Measurements from ENCODE around the gene DEDD.

The DEDD gene

DNA sequence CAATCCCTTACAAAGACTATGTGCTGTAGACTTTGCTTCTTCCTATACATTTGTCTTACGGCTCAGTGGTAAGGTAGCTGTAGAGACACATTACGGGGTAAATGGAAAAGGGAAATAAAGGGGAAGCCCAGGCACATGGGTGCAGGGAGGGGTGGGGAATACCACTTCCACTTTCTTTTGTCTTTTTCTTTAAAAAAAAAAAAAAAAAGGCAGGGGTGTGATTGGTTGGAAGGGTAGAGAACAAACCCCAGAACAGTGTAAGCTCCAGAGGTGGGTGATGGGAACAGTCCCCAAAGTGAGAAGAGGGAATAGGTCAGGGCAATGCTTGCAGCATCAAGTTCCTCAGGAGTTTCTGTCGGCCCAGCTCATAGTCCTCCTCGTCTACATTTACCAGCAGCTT lies 10.6 kb downstream of the DEDD start:
- H3K9ac ChIP-seq (ENCODE audit: low read depth, low read length): no peak overlapping the region
- no peak for TF ChIP-seq EZH2 (IDR thresholded peaks at IDR 0.05; ENCODE audit: borderline replicate concordance, low read depth, low read length, severe bottlenecking)
- TF ChIP-seq, protein P1, sequence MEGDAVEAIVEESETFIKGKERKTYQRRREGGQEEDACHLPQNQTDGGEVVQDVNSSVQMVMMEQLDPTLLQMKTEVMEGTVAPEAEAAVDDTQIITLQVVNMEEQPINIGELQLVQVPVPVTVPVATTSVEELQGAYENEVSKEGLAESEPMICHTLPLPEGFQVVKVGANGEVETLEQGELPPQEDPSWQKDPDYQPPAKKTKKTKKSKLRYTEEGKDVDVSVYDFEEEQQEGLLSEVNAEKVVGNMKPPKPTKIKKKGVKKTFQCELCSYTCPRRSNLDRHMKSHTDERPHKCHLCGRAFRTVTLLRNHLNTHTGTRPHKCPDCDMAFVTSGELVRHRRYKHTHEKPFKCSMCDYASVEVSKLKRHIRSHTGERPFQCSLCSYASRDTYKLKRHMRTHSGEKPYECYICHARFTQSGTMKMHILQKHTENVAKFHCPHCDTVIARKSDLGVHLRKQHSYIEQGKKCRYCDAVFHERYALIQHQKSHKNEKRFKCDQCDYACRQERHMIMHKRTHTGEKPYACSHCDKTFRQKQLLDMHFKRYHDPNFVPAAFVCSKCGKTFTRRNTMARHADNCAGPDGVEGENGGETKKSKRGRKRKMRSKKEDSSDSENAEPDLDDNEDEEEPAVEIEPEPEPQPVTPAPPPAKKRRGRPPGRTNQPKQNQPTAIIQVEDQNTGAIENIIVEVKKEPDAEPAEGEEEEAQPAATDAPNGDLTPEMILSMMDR (IDR thresholded peaks at IDR 0.05; ENCODE audit: borderline replicate concordance, extremely low read depth, low read length, poor library complexity, severe bottlenecking): no peak
- H3K27ac ChIP-seq (ENCODE audit: low read length): no peak overlapping the region
- H3K4me2 ChIP-seq (ENCODE audit: insufficient read depth, low read length): no peak overlapping the region
- H3K4me1 ChIP-seq (ENCODE audit: insufficient read depth, low read length): peaks cover 27% of the 10 kb centered on the region
- H4K20me1 ChIP-seq (ENCODE audit: insufficient read depth, low read length): peaks cover 12% of the 10 kb centered on the region
- no peaks in the 10 kb centered on the region for H3K9me3 ChIP-seq (ENCODE audit: insufficient read depth, low read length, severe bottlenecking)
- no peaks in the 10 kb centered on the region for H3K27me3 ChIP-seq (ENCODE audit: insufficient read depth, low read length, poor library complexity)
- ATAC-seq (ENCODE audit: insufficient read depth, low read depth) (no peak), DNase-seq (no peak)
- no peak overlapping the region for H2AFZ ChIP-seq (ENCODE audit: low read depth, low read length)
- H3K36me3 ChIP-seq (ENCODE audit: insufficient read depth, low read length): peaks cover 66% of the 10 kb centered on the region
- H3K79me2 ChIP-seq (ENCODE audit: insufficient read depth, low read length): peaks cover 55% of the 10 kb centered on the region
- H3K4me3 ChIP-seq (ENCODE audit: low read depth in 1 of 2, low read length in 2 of 2): no peak overlapping the region

DNA sequence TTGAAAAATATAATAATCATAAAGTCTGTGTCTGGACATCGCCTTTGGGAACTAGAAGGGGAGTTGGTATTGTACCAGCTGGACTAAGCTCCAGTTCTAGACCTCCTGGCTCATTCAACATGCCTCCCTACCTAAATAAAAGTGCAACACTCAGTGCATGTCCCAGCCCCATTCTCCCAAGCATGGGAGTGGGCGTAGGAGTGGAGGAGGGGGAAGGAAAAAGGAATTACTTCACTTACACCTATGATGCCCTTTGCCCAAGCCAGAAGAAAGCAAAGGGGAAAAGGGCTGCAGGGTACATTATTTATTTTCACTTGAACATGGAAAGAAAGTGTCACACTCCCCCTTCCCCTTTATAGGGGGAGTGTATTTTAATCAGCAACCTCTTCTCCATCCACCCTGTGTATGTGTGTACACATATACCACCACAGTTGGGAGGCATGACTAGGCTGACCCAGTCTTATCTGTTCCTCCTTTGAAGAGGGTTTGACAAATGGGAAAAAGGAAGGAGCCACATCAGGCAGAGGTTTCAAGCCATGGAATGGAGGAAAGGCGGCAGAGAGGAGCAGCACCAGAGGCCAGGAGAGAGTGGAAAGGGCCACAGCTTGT lies 11.3 kb downstream of the DEDD start:
- H3K27ac ChIP-seq (ENCODE audit: low read length): no peak overlapping the region
- no peak overlapping the region for H3K4me2 ChIP-seq (ENCODE audit: insufficient read depth, low read length)

DNA sequence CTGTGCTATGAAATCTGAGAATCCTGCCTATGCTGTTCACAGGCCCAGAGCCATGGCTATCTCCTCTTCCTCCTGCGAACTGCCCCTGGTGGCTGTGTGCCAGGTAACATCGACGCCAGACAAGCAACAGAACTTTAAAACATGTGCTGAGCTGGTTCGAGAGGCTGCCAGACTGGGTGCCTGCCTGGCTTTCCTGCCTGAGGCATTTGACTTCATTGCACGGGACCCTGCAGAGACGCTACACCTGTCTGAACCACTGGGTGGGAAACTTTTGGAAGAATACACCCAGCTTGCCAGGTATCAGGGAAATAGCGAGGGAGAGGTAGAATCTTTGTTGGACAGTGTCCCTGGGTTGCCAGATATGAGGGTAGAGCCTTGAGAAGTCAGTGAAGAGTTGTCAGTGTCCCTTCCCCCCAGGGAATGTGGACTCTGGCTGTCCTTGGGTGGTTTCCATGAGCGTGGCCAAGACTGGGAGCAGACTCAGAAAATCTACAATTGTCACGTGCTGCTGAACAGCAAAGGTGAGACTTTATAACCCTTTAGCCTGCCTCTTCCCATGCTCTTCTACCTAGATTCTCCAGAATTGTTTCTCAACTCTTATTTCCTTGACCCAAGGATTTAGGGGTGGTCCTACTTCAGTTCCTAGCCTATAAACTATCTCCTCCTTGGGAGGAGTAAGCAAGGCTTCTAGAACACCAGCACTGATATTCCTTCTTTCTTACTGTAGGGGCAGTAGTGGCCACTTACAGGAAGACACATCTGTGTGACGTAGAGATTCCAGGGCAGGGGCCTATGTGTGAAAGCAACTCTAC lies 13.2 kb downstream of the DEDD start:
- DNase-seq (peak; percentile 30), ATAC-seq (ENCODE audit: insufficient read depth, low read depth) (peak; percentile 50)

More for the DNA sequence above, 11.3 kb downstream of the DEDD start:
- Histone ChIP-seq H3K27me3 (ENCODE audit: insufficient read depth, low read length, poor library complexity) (no peaks in the 10 kb centered on the region), H3K9ac (ENCODE audit: low read depth, low read length) (no peak overlapping the region), H3K4me1 (ENCODE audit: insufficient read depth, low read length) (peaks cover 34% of the 10 kb centered on the region), H2AFZ (ENCODE audit: low read depth, low read length) (no peak overlapping the region), H3K79me2 (ENCODE audit: insufficient read depth, low read length) (peaks cover 58% of the 10 kb centered on the region), H3K4me3 (ENCODE audit: low read depth in 1 of 2, low read length in 2 of 2) (no peak overlapping the region), H4K20me1 (ENCODE audit: insufficient read depth, low read length) (peaks cover 18% of the 10 kb centered on the region), H3K36me3 (ENCODE audit: insufficient read depth, low read length) (peaks cover 62% of the 10 kb centered on the region), H3K9me3 (ENCODE audit: insufficient read depth, low read length, severe bottlenecking) (no peaks in the 10 kb centered on the region)
- ATAC-seq (ENCODE audit: insufficient read depth, low read depth): no peak
- no peak for TF ChIP-seq EZH2 (IDR thresholded peaks at IDR 0.05; ENCODE audit: borderline replicate concordance, low read depth, low read length, severe bottlenecking)
- TF ChIP-seq, protein P1 (IDR thresholded peaks at IDR 0.05; ENCODE audit: borderline replicate concordance, extremely low read depth, low read length, poor library complexity, severe bottlenecking): no peak
- no peak for DNase-seq

More for the DNA sequence above, 13.2 kb downstream of the DEDD start:
- Histone ChIP-seq H3K9me3 (ENCODE audit: insufficient read depth, low read length, severe bottlenecking) (no peaks in the 10 kb centered on the region), H3K4me1 (ENCODE audit: insufficient read depth, low read length) (peaks cover 52% of the 10 kb centered on the region), H3K27me3 (ENCODE audit: insufficient read depth, low read length, poor library complexity) (no peaks in the 10 kb centered on the region), H2AFZ (ENCODE audit: low read depth, low read length) (no peak overlapping the region), H3K4me3 (ENCODE audit: low read depth in 1 of 2, low read length in 2 of 2) (peak overlapping the region in 1 of 2 experiments; percentile 87; a peak in 2 of 4 replicates), H3K9ac (ENCODE audit: low read depth, low read length) (peak overlapping the region; percentile 76; the same call in 1 of the 2 replicates), H3K27ac (ENCODE audit: low read length) (peak overlapping the region; percentile 83; the same call in 1 of the 2 replicates), H3K79me2 (ENCODE audit: insufficient read depth, low read length) (peaks cover 60% of the 10 kb centered on the region), H4K20me1 (ENCODE audit: insufficient read depth, low read length) (peaks cover 30% of the 10 kb centered on the region), H3K36me3 (ENCODE audit: insufficient read depth, low read length) (peaks cover 63% of the 10 kb centered on the region), H3K4me2 (ENCODE audit: insufficient read depth, low read length) (peak overlapping the region; percentile 75)
- TF ChIP-seq, protein P1 (IDR thresholded peaks at IDR 0.05; ENCODE audit: borderline replicate concordance, extremely low read depth, low read length, poor library complexity, severe bottlenecking): peak; percentile 52
- TF ChIP-seq EZH2 (IDR thresholded peaks at IDR 0.05; ENCODE audit: borderline replicate concordance, low read depth, low read length, severe bottlenecking): no peak
